ENCODE measurements around the gene LRRC47.

The LRRC47 gene

DNA sequence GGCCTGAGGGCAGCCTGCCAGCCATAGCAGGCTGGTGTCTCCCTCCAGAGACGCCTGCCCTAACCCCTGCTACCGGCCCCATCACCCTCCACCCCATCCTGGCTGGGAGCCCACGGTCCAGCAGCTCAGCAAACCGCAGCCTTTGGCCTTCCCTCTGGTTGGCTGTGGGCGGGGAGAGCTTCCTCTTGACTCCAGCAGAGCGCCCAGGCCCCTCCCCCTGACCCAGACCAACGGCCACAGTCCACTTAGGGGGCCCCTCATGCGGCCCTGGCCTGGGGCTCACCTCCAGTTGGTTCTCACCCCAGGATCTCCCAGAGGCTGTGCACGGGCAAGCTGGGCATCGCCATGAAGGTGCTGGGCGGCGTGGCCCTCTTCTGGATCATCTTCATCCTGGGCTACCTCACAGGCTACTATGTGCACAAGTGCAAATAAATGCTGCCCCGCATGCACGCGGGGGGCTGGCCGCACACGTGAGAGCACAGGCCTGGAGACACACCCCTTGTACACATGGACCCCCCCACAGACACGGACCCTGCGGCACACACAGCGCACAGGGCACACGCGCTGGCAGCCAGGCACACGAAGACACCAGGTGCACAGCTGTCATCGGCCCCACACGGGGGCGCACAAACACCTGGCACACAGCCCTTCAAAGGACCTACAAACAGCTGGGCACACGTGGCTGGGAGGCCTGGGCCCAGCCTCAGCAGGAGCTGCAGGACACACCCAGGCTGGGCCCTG, 20.6 kb downstream of the LRRC47 start:
- Histone ChIP-seq H3K4ac (ENCODE audit: low read length) (peak overlapping the region; percentile 55), H3K4me3 (ENCODE audit: low read length in 2 of 2) (peak overlapping the region in 1 of 2 donors; percentile 69), H3K79me1 (ENCODE audit: low read depth, low read length) (peaks cover 6% of the 10 kb centered on the region), H2AFZ (ENCODE audit: low read length) (peak overlapping the region; percentile 77), H3K36me3 (replicated peaks in 1 of 2; ENCODE audit: control insufficient read depth in 2 of 2, insufficient read depth in 2 of 2, low read length in 2 of 2) (peaks cover 14 to 24% of the 10 kb centered on the region in 2 donors), H2BK120ac (ENCODE audit: low read depth, low read length) (no peak overlapping the region), H3K27ac (replicated peaks; ENCODE audit: low read length) (no peak overlapping the region), H2BK15ac (ENCODE audit: low read length) (peak overlapping the region; percentile 77), H4K8ac (ENCODE audit: low read depth, low read length) (peak overlapping the region; percentile 30), H3K14ac (ENCODE audit: low read length) (peak overlapping the region; percentile 67), H3K18ac (ENCODE audit: low read length) (peak overlapping the region; percentile 87), H2BK5ac (ENCODE audit: low read length) (peak overlapping the region; percentile 87), H3K9me3 (replicated peaks in 1 of 2; ENCODE audit: control insufficient read depth in 2 of 2, insufficient read depth in 1 of 2, low read depth in 1 of 2, low read length in 2 of 2) (no peaks in the 10 kb centered on the region), H3K9ac (ENCODE audit: low read depth, low read length, poor library complexity) (peak overlapping the region; percentile 67), H4K91ac (ENCODE audit: low read depth, low read length, poor library complexity) (peak overlapping the region; percentile 53), H3K23ac (ENCODE audit: low read depth, low read length, poor library complexity) (peak overlapping the region; percentile 91), H2AK5ac (ENCODE audit: low read depth, low read length) (peak overlapping the region; percentile 97), H3K27me3 (ENCODE audit: control insufficient read depth in 3 of 3, insufficient read depth in 3 of 3, low read depth in 1 of 3, low read length in 3 of 3) (peaks cover 0 to 10% (median 0%) of the 10 kb centered on the region in 3 experiments), H2BK12ac (ENCODE audit: low read length) (peak overlapping the region; percentile 94), H3K4me1 (ENCODE audit: control insufficient read depth in 2 of 2, insufficient read depth in 1 of 2, low read depth in 1 of 2, low read length in 2 of 2) (peaks cover 19 to 39% of the 10 kb centered on the region in 2 donors), H3K4me2 (ENCODE audit: insufficient read depth, low read length, poor library complexity, severe bottlenecking) (peak overlapping the region; percentile 32)
- WGBS, 2 donors (ENCODE audit: extremely low coverage in 2 of 2, insufficient read length in 2 of 2, insufficient replicate concordance in 1 of 2): no CpG with 5 or more reads among the region's 27 CpGs
- no peak for DNase-seq (ENCODE audit: low spot score)

DNA sequence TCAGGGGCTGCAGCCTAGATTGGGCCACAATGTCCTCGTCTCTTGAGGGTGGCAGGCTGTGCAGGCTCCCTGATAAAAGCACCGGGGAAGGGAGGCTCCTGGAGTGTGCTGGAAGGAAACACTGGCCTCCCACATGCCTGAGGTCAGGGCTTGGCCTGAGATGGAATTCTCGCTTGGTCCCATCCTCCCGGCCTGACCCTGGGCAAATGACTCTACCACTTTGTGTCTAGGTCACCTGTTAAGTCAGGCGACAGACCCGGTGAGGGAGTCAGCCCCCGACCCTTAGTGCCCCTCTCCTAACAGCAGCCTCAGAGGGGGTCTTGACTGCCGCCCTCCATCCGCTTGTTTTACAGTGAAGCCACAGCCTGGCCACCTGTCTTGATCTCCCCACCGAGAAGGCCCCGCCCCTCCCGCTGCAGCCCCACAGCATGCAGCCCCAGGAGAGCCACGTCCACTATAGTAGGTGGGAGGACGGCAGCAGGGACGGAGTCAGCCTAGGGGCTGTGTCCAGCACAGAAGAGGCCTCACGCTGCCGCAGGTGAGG, 21.3 kb downstream of the LRRC47 start:
- DNase-seq (ENCODE audit: low spot score): no peak
- Histone ChIP-seq H3K4me3 (ENCODE audit: low read length in 2 of 2) (no peak overlapping the region), H3K18ac (ENCODE audit: low read length) (peak overlapping the region; percentile 83), H2AFZ (ENCODE audit: low read length) (peak overlapping the region; percentile 77), H3K4me2 (ENCODE audit: insufficient read depth, low read length, poor library complexity, severe bottlenecking) (no peak overlapping the region), H2BK15ac (ENCODE audit: low read length) (peak overlapping the region; percentile 92), H3K27me3 (ENCODE audit: control insufficient read depth in 3 of 3, insufficient read depth in 3 of 3, low read depth in 1 of 3, low read length in 3 of 3) (peaks cover 0 to 10% (median 0%) of the 10 kb centered on the region in 3 experiments), H2BK120ac (ENCODE audit: low read depth, low read length) (no peak overlapping the region), H2AK5ac (ENCODE audit: low read depth, low read length) (peak overlapping the region; percentile 97), H2BK12ac (ENCODE audit: low read length) (peak overlapping the region; percentile 94), H3K27ac (replicated peaks; ENCODE audit: low read length) (no peak overlapping the region), H2BK5ac (ENCODE audit: low read length) (peak overlapping the region; percentile 87), H3K9ac (ENCODE audit: low read depth, low read length, poor library complexity) (peak overlapping the region; percentile 67), H3K36me3 (replicated peaks in 1 of 2; ENCODE audit: control insufficient read depth in 2 of 2, insufficient read depth in 2 of 2, low read length in 2 of 2) (peaks cover 11 to 17% of the 10 kb centered on the region in 2 donors), H3K14ac (ENCODE audit: low read length) (peak overlapping the region; percentile 38), H4K91ac (ENCODE audit: low read depth, low read length, poor library complexity) (peak overlapping the region; percentile 46), H3K4me1 (ENCODE audit: control insufficient read depth in 2 of 2, insufficient read depth in 1 of 2, low read depth in 1 of 2, low read length in 2 of 2) (peaks cover 19 to 43% of the 10 kb centered on the region in 2 donors), H3K4ac (ENCODE audit: low read length) (peak overlapping the region; percentile 55), H3K79me1 (ENCODE audit: low read depth, low read length) (peaks cover 6% of the 10 kb centered on the region), H4K8ac (ENCODE audit: low read depth, low read length) (peak overlapping the region; percentile 30), H3K23ac (ENCODE audit: low read depth, low read length, poor library complexity) (peak overlapping the region; percentile 98), H3K9me3 (replicated peaks in 1 of 2; ENCODE audit: control insufficient read depth in 2 of 2, insufficient read depth in 1 of 2, low read depth in 1 of 2, low read length in 2 of 2) (no peaks in the 10 kb centered on the region)
- WGBS, 2 donors (ENCODE audit: extremely low coverage in 2 of 2, insufficient read length in 2 of 2, insufficient replicate concordance in 1 of 2): no CpG with 5 or more reads among the region's 17 CpGs

DNA sequence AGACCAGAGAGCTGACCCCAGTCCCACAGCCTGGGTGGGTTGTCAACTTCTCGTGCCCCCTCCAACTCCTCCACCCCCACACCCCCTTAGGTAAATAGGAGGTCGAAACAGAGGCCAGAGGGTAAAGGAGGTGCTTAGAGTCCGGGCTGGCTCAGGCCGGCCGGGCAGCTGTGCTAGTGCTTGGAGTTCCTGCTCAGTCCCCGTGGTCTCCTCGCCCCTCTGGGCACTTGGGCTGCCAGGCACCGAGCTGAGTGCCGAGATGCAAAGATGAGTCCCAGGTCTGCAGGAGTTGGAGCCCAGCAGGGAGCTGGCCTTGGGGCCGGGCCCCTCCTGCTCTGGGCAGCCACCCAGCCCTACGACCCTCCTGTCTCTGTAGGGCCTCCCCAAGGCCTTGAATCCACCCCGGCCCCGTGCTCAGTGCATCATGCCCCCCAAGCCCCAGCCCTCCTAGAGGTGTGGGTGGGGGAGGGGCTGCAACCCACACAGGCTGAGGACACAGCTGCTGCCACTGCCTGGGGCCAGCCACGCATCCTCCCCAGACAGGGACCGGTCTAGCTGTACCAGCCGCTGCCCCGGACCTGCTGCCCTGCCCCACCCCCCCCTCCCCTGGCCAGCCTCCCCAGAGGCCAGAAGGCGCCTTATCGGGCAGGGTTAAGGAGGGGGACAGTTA, 21.9 kb downstream of the LRRC47 start:
- Histone ChIP-seq H3K79me1 (ENCODE audit: low read depth, low read length) (peaks cover 6% of the 10 kb centered on the region), H3K9me3 (replicated peaks in 1 of 2; ENCODE audit: control insufficient read depth in 2 of 2, insufficient read depth in 1 of 2, low read depth in 1 of 2, low read length in 2 of 2) (no peaks in the 10 kb centered on the region), H4K91ac (ENCODE audit: low read depth, low read length, poor library complexity) (no peak overlapping the region), H3K27ac (replicated peaks; ENCODE audit: low read length) (no peak overlapping the region), H3K4me1 (ENCODE audit: control insufficient read depth in 2 of 2, insufficient read depth in 1 of 2, low read depth in 1 of 2, low read length in 2 of 2) (peaks cover 19 to 43% of the 10 kb centered on the region in 2 donors), H2BK15ac (ENCODE audit: low read length) (peak overlapping the region; percentile 92), H3K14ac (ENCODE audit: low read length) (no peak overlapping the region), H3K23ac (ENCODE audit: low read depth, low read length, poor library complexity) (peak overlapping the region; percentile 98), H2BK120ac (ENCODE audit: low read depth, low read length) (no peak overlapping the region), H3K4me2 (ENCODE audit: insufficient read depth, low read length, poor library complexity, severe bottlenecking) (no peak overlapping the region), H2AK5ac (ENCODE audit: low read depth, low read length) (peak overlapping the region; percentile 97), H3K18ac (ENCODE audit: low read length) (peak overlapping the region; percentile 71), H3K27me3 (ENCODE audit: control insufficient read depth in 3 of 3, insufficient read depth in 3 of 3, low read depth in 1 of 3, low read length in 3 of 3) (peaks cover 0 to 10% (median 0%) of the 10 kb centered on the region in 3 experiments), H3K4me3 (ENCODE audit: low read length in 2 of 2) (no peak overlapping the region), H3K4ac (ENCODE audit: low read length) (no peak overlapping the region), H2AFZ (ENCODE audit: low read length) (no peak overlapping the region), H2BK12ac (ENCODE audit: low read length) (no peak overlapping the region), H4K8ac (ENCODE audit: low read depth, low read length) (no peak overlapping the region), H3K9ac (ENCODE audit: low read depth, low read length, poor library complexity) (no peak overlapping the region), H2BK5ac (ENCODE audit: low read length) (no peak overlapping the region), H3K36me3 (replicated peaks in 1 of 2; ENCODE audit: control insufficient read depth in 2 of 2, insufficient read depth in 2 of 2, low read length in 2 of 2) (peaks cover 6 to 11% of the 10 kb centered on the region in 2 donors)
- DNase-seq (ENCODE audit: low spot score): no peak
- WGBS, 2 donors (ENCODE audit: extremely low coverage in 2 of 2, insufficient read length in 2 of 2, insufficient replicate concordance in 1 of 2): no CpG with 5 or more reads among the region's 19 CpGs

Measured in neuronal stem cell (in vitro differentiated cells).